Loucy (cell line): Measurements from ENCODE around the gene UNC45A.

Source experiments
- EZH2phosphoT487 ChIP-seq: fragments of 200-600 bp; IDR thresholded peaks from 2 replicates; pipeline ENCODE4 v1.6.1; 2018; ENCODE audit warnings: antibody characterized with exemption, mild to moderate bottlenecking, moderate library complexity, borderline replicate concordance
- TF ChIP-seq, protein P1 (sequence below): fragments of 200-600 bp; sonication (generic); conservative IDR thresholded peaks from 2 replicates; pipeline ENCODE4 v1.5.1; 2014; ENCODE audit warnings: mild to moderate bottlenecking, antibody characterized with exemption, low read length

DNA sequence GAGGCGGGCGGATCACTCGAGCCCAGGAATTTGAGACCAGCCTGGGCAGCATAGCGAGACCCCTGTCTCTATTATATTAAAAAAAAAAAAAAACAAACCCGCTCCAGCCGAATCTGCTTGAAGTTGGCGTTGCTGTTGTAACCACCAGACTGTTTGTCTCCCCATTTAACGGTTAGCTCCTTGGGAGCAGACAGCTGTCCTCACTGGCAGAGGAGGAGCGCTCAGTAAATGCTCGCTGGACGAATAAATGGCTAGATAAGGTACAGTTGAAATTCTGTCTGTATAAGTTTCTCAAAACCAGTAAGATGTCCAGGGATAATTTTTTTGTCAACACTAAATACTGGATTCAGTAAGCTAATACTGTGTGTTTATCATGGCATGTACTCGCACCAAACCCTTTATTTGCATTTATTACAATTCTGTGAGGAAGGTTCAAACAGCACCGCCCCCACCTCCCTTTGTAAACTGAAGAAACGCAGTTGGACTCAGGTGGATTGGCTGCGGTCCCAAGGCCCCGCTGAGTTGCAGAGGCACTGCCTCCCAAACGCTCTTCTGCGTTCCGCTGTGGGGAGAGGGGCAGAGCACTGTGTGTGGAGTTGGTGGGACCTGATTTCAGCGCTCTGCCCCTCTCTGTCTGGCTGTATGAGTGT lies 20.7 kb downstream of the UNC45A start:
- no peak for TF ChIP-seq EZH2phosphoT487
- TF ChIP-seq, protein P1, sequence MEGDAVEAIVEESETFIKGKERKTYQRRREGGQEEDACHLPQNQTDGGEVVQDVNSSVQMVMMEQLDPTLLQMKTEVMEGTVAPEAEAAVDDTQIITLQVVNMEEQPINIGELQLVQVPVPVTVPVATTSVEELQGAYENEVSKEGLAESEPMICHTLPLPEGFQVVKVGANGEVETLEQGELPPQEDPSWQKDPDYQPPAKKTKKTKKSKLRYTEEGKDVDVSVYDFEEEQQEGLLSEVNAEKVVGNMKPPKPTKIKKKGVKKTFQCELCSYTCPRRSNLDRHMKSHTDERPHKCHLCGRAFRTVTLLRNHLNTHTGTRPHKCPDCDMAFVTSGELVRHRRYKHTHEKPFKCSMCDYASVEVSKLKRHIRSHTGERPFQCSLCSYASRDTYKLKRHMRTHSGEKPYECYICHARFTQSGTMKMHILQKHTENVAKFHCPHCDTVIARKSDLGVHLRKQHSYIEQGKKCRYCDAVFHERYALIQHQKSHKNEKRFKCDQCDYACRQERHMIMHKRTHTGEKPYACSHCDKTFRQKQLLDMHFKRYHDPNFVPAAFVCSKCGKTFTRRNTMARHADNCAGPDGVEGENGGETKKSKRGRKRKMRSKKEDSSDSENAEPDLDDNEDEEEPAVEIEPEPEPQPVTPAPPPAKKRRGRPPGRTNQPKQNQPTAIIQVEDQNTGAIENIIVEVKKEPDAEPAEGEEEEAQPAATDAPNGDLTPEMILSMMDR, result no peak
